ENCODE measurements around the gene SPAG5. TPM values are rescaled to one million over a fixed set of nuclear protein-coding genes. Genes with fewer than 3 reads are reported as not detected.

SPAG5 gene
- total and polyA plus RNA-seq, 10 of the 15 experiments (the other 5 are each of a cell fraction or from before 2014, with no cell fraction given) = 73.5 to 171 (median 106) TPM

DNA sequence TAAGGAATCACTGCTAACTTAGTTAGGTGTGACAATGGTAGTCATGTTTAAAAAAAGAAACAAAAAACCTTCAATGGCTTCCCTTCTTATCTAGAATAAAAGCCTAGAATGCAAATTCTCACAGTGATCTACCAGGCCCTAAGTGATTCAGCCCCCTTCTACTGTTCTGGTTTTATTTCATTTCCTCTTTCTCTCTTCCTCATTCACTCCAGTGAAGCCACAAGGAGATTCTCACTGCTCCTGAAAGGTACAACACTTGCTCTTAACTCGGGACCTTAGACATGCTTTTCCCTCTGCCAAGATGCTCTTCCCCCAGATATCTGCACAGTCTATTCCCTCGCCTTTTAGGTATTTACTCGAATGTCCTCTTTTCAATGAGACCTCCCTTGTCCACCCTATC is 31.2 kb downstream of the SPAG5 start (continued):
- TF ChIP-seq NRF1 (conservative IDR thresholded peaks at IDR 0.05; ENCODE audit: low read depth, low read length) = no peak
- TF ChIP-seq HSF1 (IDR thresholded peaks at IDR 0.05; ENCODE audit: low read depth, low read length) = no peak
- TF ChIP-seq, protein P1, sequence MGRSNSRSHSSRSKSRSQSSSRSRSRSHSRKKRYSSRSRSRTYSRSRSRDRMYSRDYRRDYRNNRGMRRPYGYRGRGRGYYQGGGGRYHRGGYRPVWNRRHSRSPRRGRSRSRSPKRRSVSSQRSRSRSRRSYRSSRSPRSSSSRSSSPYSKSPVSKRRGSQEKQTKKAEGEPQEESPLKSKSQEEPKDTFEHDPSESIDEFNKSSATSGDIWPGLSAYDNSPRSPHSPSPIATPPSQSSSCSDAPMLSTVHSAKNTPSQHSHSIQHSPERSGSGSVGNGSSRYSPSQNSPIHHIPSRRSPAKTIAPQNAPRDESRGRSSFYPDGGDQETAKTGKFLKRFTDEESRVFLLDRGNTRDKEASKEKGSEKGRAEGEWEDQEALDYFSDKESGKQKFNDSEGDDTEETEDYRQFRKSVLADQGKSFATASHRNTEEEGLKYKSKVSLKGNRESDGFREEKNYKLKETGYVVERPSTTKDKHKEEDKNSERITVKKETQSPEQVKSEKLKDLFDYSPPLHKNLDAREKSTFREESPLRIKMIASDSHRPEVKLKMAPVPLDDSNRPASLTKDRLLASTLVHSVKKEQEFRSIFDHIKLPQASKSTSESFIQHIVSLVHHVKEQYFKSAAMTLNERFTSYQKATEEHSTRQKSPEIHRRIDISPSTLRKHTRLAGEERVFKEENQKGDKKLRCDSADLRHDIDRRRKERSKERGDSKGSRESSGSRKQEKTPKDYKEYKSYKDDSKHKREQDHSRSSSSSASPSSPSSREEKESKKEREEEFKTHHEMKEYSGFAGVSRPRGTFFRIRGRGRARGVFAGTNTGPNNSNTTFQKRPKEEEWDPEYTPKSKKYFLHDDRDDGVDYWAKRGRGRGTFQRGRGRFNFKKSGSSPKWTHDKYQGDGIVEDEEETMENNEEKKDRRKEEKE (IDR thresholded peaks at IDR 0.05) = no peak
- TF ChIP-seq RAD51 (IDR thresholded peaks at IDR 0.05) = no peak
- TF ChIP-seq, protein P2, sequence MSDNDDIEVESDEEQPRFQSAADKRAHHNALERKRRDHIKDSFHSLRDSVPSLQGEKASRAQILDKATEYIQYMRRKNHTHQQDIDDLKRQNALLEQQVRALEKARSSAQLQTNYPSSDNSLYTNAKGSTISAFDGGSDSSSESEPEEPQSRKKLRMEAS (IDR thresholded peaks at IDR 0.05; ENCODE audit: low read depth, low read length) = no peak
- TF ChIP-seq JUND (IDR thresholded peaks at IDR 0.05; ENCODE audit: low read depth, low read length) = no peak
- TF ChIP-seq ETV6 (conservative IDR thresholded peaks at IDR 0.05 in 1 of 2, IDR thresholded peaks at IDR 0.05 in 1 of 2; ENCODE audit: borderline replicate concordance in 1 of 2, low read depth in 1 of 2) = peak in 1 of 2 experiments; percentile 30; a peak in 1 of 4 replicates
- TF ChIP-seq NFXL1 (IDR thresholded peaks at IDR 0.05; ENCODE audit: borderline replicate concordance) = no peak
- no peak for TF ChIP-seq NFYB (IDR thresholded peaks at IDR 0.05; ENCODE audit: insufficient read depth, low read depth, low read length)
- TF ChIP-seq YBX1 (IDR thresholded peaks at IDR 0.05) = no peak
- 0 out of 2 replicates have a peak, but pooled peaks have one; percentile 69 for TF ChIP-seq NBN (IDR thresholded peaks at IDR 0.05)
- no peak for TF ChIP-seq WRNIP1 (IDR thresholded peaks at IDR 0.05; ENCODE audit: borderline replicate concordance, low read depth, low read length)
- no peak for TF ChIP-seq ZZZ3 (IDR thresholded peaks at IDR 0.05; ENCODE audit: control insufficient read depth, insufficient read length, low read depth)
- TF ChIP-seq, protein P3, sequence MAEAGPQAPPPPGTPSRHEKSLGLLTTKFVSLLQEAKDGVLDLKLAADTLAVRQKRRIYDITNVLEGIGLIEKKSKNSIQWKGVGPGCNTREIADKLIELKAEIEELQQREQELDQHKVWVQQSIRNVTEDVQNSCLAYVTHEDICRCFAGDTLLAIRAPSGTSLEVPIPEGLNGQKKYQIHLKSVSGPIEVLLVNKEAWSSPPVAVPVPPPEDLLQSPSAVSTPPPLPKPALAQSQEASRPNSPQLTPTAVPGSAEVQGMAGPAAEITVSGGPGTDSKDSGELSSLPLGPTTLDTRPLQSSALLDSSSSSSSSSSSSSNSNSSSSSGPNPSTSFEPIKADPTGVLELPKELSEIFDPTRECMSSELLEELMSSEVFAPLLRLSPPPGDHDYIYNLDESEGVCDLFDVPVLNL (IDR thresholded peaks at IDR 0.05; ENCODE audit: low read depth, low read length) = no peak
- TF ChIP-seq RUNX3 (IDR thresholded peaks at IDR 0.05; ENCODE audit: low read length) = peak; percentile 87
- no peak for TF ChIP-seq RB1 (IDR thresholded peaks at IDR 0.05; ENCODE audit: borderline replicate concordance)
- TF ChIP-seq NR2C1 (IDR thresholded peaks at IDR 0.05) = no peak
- TF ChIP-seq STAT1 (conservative IDR thresholded peaks at IDR 0.05) = no peak
- TF ChIP-seq PAX5 (IDR thresholded peaks at IDR 0.05; ENCODE audit: borderline replicate concordance, low read depth, low read length) = no peak
- TF ChIP-seq TCF3 (IDR thresholded peaks at IDR 0.05; ENCODE audit: borderline replicate concordance, insufficient read depth, low read depth, low read length) = no peak
- TF ChIP-seq KLF5 (IDR thresholded peaks at IDR 0.05; ENCODE audit: partially characterized antibody) = no peak
- TF ChIP-seq, protein P4, sequence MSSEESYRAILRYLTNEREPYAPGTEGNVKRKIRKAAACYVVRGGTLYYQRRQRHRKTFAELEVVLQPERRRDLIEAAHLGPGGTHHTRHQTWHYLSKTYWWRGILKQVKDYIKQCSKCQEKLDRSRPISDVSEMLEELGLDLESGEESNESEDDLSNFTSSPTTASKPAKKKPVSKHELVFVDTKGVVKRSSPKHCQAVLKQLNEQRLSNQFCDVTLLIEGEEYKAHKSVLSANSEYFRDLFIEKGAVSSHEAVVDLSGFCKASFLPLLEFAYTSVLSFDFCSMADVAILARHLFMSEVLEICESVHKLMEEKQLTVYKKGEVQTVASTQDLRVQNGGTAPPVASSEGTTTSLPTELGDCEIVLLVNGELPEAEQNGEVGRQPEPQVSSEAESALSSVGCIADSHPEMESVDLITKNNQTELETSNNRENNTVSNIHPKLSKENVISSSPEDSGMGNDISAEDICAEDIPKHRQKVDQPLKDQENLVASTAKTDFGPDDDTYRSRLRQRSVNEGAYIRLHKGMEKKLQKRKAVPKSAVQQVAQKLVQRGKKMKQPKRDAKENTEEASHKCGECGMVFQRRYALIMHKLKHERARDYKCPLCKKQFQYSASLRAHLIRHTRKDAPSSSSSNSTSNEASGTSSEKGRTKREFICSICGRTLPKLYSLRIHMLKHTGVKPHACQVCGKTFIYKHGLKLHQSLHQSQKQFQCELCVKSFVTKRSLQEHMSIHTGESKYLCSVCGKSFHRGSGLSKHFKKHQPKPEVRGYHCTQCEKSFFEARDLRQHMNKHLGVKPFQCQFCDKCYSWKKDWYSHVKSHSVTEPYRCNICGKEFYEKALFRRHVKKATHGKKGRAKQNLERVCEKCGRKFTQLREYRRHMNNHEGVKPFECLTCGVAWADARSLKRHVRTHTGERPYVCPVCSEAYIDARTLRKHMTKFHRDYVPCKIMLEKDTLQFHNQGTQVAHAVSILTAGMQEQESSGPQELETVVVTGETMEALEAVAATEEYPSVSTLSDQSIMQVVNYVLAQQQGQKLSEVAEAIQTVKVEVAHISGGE (CRISPR knock-in tag; IDR thresholded peaks at IDR 0.05) = no peak
- no peak for TF ChIP-seq BMI1 (IDR thresholded peaks at IDR 0.05; ENCODE audit: borderline replicate concordance)

Data from GM12878 (cell line).